GM12892 (cell line): ENCODE results near the gene DQX1.

Experiments used
- POLR2A ChIP-seq: IDR thresholded peaks from 2 replicates; pipeline ENCODE4 v1.6.1; 2011; ENCODE audit warnings: low read depth, low read length, control low read depth
- POLR2AphosphoS5 ChIP-seq: IDR thresholded peaks from 2 replicates; pipeline ENCODE4 v1.6.1; 2011; ENCODE audit warnings: low read depth, low read length, control low read depth

GRCh38 chr2:74486141-74486540 lies 39.9 kb downstream of the DQX1 start:
- TF ChIP-seq POLR2A, result no peak
- no peak for TF ChIP-seq POLR2AphosphoS5
